HepG2 (cell line): ENCODE measurements around the gene SNCG. TPM values are rescaled to one million over a fixed set of nuclear protein-coding genes. Genes with fewer than 3 reads are reported as not detected.

Source experiments
- ATAC-seq: fragments of 200-7000 bp; cut with Tn5 transposase; 3 replicates; pipeline ENCODE4 v1.9.1; 2020; ENCODE audit warnings: mild to moderate bottlenecking, moderate library complexity
- BruUV-seq: library from RNA; stranded (reverse); fragments of 400-500 nt; replicated peaks from 2 replicates; lab custom pipeline; 2021; lab: Mats Ljungman, UMichigan
- CTCF ChIA-PET: fragments of 300-600 bp; formaldehyde crosslinking; extraction: SDS; loops from one replicate; lab custom pipeline; 2021; ENCODE audit warnings: low total read pairs, inconsistent platforms, low intra/inter-chr PET ratio; lab: Yijun Ruan, JAX
- POLR2A ChIA-PET: fragments of 350-600 bp; sonication (Branson Sonifier 250); formaldehyde crosslinking; loops from one replicate; lab custom pipeline; 2020; ENCODE audit warnings: antibody characterized with exemption, inconsistent platforms; lab: Yijun Ruan, JAX
- DNase-seq: peaks from one replicate; pipeline ENCODE4 v3.0.0-alpha.2; 2015; ENCODE audit warnings: low spot score
- FAIRE-seq: peaks from 3 replicates; lab custom pipeline; 2011; peaks lifted over from hg19 to GRCh38; lab: Jason Lieb, UNC
- H2AFZ ChIP-seq: one replicate; pipeline ENCODE4 v1.6.1; 2011; ENCODE audit warnings: low read length, inconsistent platforms
- H3K27ac ChIP-seq: fragments of 300-600 bp; 3 replicates; pipeline ENCODE4 v1.8.0; 2011; ENCODE audit warnings: mixed run types, mild to moderate bottlenecking, mixed read lengths, low read length, inconsistent platforms; ENCODE audit not compliant: insufficient read depth; ENCODE audit errors: extremely low read length
- H3K27me3 ChIP-seq, 2 experiments: fragments of 200-600 bp in 1 of 2; 2 replicates in 1 of 2; 3 replicates in 1 of 2; pipeline versions ENCODE4 v1.6.0 to v1.8.0; 2011; ENCODE audit warnings: low read length in 2 of 2, mild to moderate bottlenecking in 2 of 2, moderate library complexity in 2 of 2, inconsistent platforms in 1 of 2; ENCODE audit not compliant: insufficient read depth in 2 of 2, control insufficient read depth in 1 of 2
- H3K36me3 ChIP-seq, 2 experiments: fragments of 200-600 bp in 1 of 2; replicated peaks in 1 of 2; 2 replicates in 1 of 2; 3 replicates in 1 of 2; pipeline versions ENCODE4 v1.5.1 to v1.8.0; 2011; ENCODE audit warnings: low read length in 2 of 2, inconsistent platforms in 1 of 2; ENCODE audit not compliant: insufficient read depth in 2 of 2, control insufficient read depth in 1 of 2
- H3K4me1 ChIP-seq: 2 replicates; pipeline ENCODE4 v1.5.1; 2012; ENCODE audit warnings: low read length, inconsistent platforms; ENCODE audit not compliant: insufficient read depth
- H3K4me2 ChIP-seq: 2 replicates; pipeline ENCODE4 v1.6.0; 2011; ENCODE audit warnings: low read depth, low read length, inconsistent platforms
- H3K4me3 ChIP-seq, 3 experiments: fragments of 200-600 bp in 1 of 3; sonication (generic), shearing (Covaris generic) in 1 of 3; replicated peaks in 1 of 3; 2 replicates each; pipeline ENCODE4 v1.5.1; 2011 to 2016; ENCODE audit warnings: low read length in 3 of 3, inconsistent platforms in 2 of 3, low read depth in 2 of 3, mild to moderate bottlenecking in 2 of 3, control low read depth in 1 of 3, mixed read lengths in 1 of 3; ENCODE audit not compliant: insufficient read depth in 1 of 3
- H3K79me2 ChIP-seq: one replicate; pipeline ENCODE4 v1.6.1; 2011; ENCODE audit warnings: low read length, inconsistent platforms; ENCODE audit not compliant: insufficient read depth
- H3K9ac ChIP-seq: 2 replicates; pipeline ENCODE4 v1.6.0; 2011; ENCODE audit warnings: mild to moderate bottlenecking, low read depth, low read length, inconsistent platforms; ENCODE audit not compliant: insufficient read depth
- H3K9me3 ChIP-seq: 2 replicates; pipeline ENCODE4 v1.5.1; 2012; ENCODE audit warnings: mild to moderate bottlenecking, low read length
- H4K20me1 ChIP-seq: 2 replicates; pipeline ENCODE4 v1.6.0; 2011; ENCODE audit warnings: inconsistent platforms, mild to moderate bottlenecking, low read length, moderate library complexity; ENCODE audit not compliant: insufficient read depth
- AGO2 ChIP-seq: fragments of 200-400 bp; formaldehyde crosslinking; optimal IDR thresholded peaks from 2 replicates; pipeline ENCODE3; 2017; ENCODE audit warnings: mild to moderate bottlenecking, low read depth, low read length, moderate library complexity
- NFKBIZ ChIP-seq: IDR thresholded peaks from 2 replicates; pipeline ENCODE4 v1.6.1; 2018; ENCODE audit warnings: missing genetic modification reagents, missing compliant biosample characterization
- TARDBP ChIP-seq: sonication (generic); formaldehyde crosslinking; IDR thresholded peaks from 2 replicates; pipeline ENCODE4 v1.8.0; 2022; ENCODE audit warnings: mild to moderate bottlenecking, missing genetic modification reagents
- ZFP41 ChIP-seq: sonication (generic); formaldehyde crosslinking; IDR thresholded peaks from 2 replicates; pipeline ENCODE4 v1.4.0; 2020; ENCODE audit warnings: mild to moderate bottlenecking, missing genetic modification reagents, borderline replicate concordance
- ZNF383 ChIP-seq: sonication (generic); formaldehyde crosslinking; IDR thresholded peaks from 2 replicates; pipeline ENCODE4 v1.4.0; 2020; ENCODE audit warnings: missing genetic modification reagents, mild to moderate bottlenecking, borderline replicate concordance
- ZNF468 ChIP-seq: sonication (generic); formaldehyde crosslinking; IDR thresholded peaks from 2 replicates; pipeline ENCODE4 v1.8.0; 2022; ENCODE audit warnings: mild to moderate bottlenecking, moderate library complexity, missing genetic modification reagents
- WGBS: methylation state at CpG from one replicate; pipeline ENCODE4 v1.1.6; 2017; ENCODE audit warnings: low lambda C conversion rate; 5-methylcytosine and 5-hydroxymethylcytosine counted together
- in situ Hi-C: cut with HindIII; loops from 2 replicates; pipeline ENCODE4 v1.10.0; 2017; ENCODE audit warnings: low pct_unique_long_range_greater_than_20kb; ENCODE audit not compliant: extremely low pct_ligation_motif_present
- intact Hi-C: fragments of 100-400 bp; cut with micrococcal nuclease; formaldehyde crosslinking; loops from one replicate; pipeline ENCODE4 v1.10.0; 2022; ENCODE audit not compliant: unreplicated experiment
- polyA plus RNA-seq, 8 experiments: library from polyadenylated mRNA; depleted of rRNA in 3 of 8; stranded (reverse) in 7 of 8; unstranded in 1 of 8; fragments of >200 nt; fragmentation: Illumina TruSeq in 4 of 8; extraction: Trizol in 4 of 8; gene quantifications; 2 replicates each; pipeline versions ENCODE4 v1.2.1 to v1.2.3, GENCODE V29; 2011 to 2016; ENCODE audit warnings: low read depth in 4 of 8, missing spikeins in 1 of 8, mixed read lengths in 1 of 8; ENCODE audit not compliant: insufficient read depth in 1 of 8
- total RNA-seq, 5 experiments: library from RNA; depleted of rRNA; stranded (reverse); fragments of >200 nt; fragmentation: Illumina TruSeq; extraction: Trizol; gene quantifications; 2 replicates each; pipeline ENCODE4 v1.2.3, GENCODE V29; 2016; ENCODE audit warnings: low read depth in 1 of 5
- TF ChIP-seq, protein P1 (sequence below): sonication (generic); formaldehyde crosslinking; IDR thresholded peaks from 2 replicates; pipeline ENCODE4 v1.4.0; 2020; ENCODE audit warnings: mild to moderate bottlenecking, missing genetic modification reagents, borderline replicate concordance
- TF ChIP-seq, protein P2 (sequence below): conservative IDR thresholded peaks from 2 replicates; pipeline ENCODE4 v1.6.1; 2018; ENCODE audit warnings: missing genetic modification reagents
- TF ChIP-seq, protein P3 (sequence below): sonication (generic); formaldehyde crosslinking; IDR thresholded peaks from 2 replicates; pipeline ENCODE4 v1.4.0; 2020; ENCODE audit warnings: missing genetic modification reagents, low read depth, mild to moderate bottlenecking, borderline replicate concordance
- TF ChIP-seq, protein P4 (sequence below): IDR thresholded peaks from 2 replicates; pipeline ENCODE4 v1.6.1; 2016; ENCODE audit warnings: missing biosample characterization, missing genetic modification reagents, low read depth
- TF ChIP-seq, protein P5 (sequence below): sonication (generic); formaldehyde crosslinking; IDR thresholded peaks from 2 replicates; pipeline ENCODE4 v1.5.1; 2020; ENCODE audit warnings: mild to moderate bottlenecking, missing genetic modification reagents, moderate library complexity
- TF ChIP-seq, protein P6 (sequence below): sonication (generic); formaldehyde crosslinking; IDR thresholded peaks from 2 replicates; pipeline ENCODE4 v1.4.0; 2020; ENCODE audit warnings: missing genetic modification reagents

Gene SNCG
- total and polyA plus RNA-seq, 2 of the 13 experiments (the other 11 are each of a cell fraction or from before 2014, with no cell fraction given): 0.22 to 0.91 TPM

DNA sequence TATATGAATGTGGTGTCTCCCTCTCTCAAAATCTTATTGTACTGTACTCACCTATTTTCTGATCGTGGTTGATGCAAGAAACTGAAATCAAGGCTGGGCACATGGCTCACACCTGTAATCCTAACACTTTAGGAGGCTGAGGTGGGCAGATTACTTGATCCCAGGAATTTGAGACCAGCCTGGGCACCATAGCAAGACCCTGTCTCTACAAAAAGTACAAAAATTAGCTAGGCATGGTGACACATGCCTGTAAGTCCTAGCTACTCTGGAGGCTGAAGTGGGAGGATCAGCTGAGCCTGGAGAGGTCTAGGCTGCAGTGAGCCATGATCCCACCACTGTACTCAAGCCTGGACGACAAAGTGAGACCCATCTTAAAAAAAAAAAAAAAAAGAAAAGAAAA is 17.0 kb upstream of the SNCG start (continued):
- TF ChIP-seq, protein P1, sequence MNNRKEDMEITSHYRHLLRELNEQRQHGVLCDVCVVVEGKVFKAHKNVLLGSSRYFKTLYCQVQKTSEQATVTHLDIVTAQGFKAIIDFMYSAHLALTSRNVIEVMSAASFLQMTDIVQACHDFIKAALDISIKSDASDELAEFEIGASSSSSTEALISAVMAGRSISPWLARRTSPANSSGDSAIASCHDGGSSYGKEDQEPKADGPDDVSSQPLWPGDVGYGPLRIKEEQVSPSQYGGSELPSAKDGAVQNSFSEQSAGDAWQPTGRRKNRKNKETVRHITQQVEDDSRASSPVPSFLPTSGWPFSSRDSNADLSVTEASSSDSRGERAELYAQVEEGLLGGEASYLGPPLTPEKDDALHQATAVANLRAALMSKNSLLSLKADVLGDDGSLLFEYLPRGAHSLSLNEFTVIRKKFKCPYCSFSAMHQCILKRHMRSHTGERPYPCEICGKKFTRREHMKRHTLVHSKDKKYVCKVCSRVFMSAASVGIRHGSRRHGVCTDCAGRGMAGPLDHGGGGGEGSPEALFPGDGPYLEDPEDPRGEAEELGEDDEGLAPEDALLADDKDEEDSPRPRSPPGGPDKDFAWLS (CRISPR knock-in tag): no peak
- TF ChIP-seq, protein P2, sequence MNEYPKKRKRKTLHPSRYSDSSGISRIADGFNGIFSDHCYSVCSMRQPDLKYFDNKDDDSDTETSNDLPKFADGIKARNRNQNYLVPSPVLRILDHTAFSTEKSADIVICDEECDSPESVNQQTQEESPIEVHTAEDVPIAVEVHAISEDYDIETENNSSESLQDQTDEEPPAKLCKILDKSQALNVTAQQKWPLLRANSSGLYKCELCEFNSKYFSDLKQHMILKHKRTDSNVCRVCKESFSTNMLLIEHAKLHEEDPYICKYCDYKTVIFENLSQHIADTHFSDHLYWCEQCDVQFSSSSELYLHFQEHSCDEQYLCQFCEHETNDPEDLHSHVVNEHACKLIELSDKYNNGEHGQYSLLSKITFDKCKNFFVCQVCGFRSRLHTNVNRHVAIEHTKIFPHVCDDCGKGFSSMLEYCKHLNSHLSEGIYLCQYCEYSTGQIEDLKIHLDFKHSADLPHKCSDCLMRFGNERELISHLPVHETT (CRISPR knock-in tag): no peak

DNA sequence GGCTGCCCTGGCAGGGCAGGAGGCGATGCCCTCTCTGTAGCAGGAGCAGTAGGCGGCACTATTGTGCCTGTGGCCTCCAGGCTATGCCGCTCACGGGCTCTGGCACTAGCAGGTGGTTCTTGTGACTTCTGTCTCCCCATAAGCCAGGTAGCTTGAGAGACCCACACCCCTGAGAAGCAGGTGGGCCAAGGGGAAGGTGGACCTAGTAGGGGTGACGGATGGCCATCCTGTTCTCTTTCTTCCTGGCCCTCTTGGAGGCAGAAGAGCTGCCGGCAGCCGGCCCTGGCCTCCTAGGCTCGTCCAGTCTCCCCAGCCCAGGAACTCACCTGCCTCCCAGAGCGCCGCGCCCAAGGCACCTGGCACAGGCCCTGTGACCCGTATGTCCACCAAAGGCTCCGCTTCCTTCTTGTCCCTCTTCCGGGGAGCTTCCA is 16.4 kb upstream of the SNCG start:
- FAIRE-seq: no peak
- CTCF ChIA-PET: no interaction called here
- BruUV-seq: no TSS peak
- H2AFZ ChIP-seq: no peak overlapping the region
- no peaks in the 10 kb centered on the region for H3K79me2 ChIP-seq
- no peaks in the 10 kb centered on the region for H3K36me3 ChIP-seq
- 76% methylated on average over 6 of the region's 14 CpGs for WGBS
- H3K9ac ChIP-seq: no peak overlapping the region
- DNase-seq: no peak
- no peak overlapping the region for H3K4me3 ChIP-seq
- no peaks in the 10 kb centered on the region for H4K20me1 ChIP-seq
- no peak overlapping the region for H3K4me2 ChIP-seq
- no peak overlapping the region for H3K27ac ChIP-seq
- in situ Hi-C loops: no loop called here
- peaks cover 34% of the 10 kb centered on the region for H3K4me1 ChIP-seq
- H3K9me3 ChIP-seq: no peaks in the 10 kb centered on the region
- ATAC-seq: no peak
- peaks cover 5 to 24% of the 10 kb centered on the region in 2 experiments; a peak in 3 of 5 replicates for H3K27me3 ChIP-seq
- intact Hi-C loops: no loop called here
- POLR2A ChIA-PET: no interaction called here
- TF ChIP-seq NFKBIZ (CRISPR knock-in tag) (no peak), AGO2 (no peak), ZFP41 (CRISPR knock-in tag) (no peak), ZNF383 (CRISPR knock-in tag) (no peak), ZNF468 (CRISPR knock-in tag) (no peak), TARDBP (CRISPR knock-in tag) (no peak)
- TF ChIP-seq, protein P3, sequence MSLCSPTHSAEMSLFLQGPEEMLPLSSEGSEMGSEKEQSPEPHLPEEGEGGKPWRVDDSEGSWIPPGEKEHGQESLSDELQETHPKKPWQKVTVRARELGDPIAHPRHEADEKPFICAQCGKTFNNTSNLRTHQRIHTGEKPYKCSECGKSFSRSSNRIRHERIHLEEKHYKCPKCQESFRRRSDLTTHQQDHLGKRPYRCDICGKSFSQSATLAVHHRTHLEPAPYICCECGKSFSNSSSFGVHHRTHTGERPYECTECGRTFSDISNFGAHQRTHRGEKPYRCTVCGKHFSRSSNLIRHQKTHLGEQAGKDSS: no peak
- TF ChIP-seq, protein P4, sequence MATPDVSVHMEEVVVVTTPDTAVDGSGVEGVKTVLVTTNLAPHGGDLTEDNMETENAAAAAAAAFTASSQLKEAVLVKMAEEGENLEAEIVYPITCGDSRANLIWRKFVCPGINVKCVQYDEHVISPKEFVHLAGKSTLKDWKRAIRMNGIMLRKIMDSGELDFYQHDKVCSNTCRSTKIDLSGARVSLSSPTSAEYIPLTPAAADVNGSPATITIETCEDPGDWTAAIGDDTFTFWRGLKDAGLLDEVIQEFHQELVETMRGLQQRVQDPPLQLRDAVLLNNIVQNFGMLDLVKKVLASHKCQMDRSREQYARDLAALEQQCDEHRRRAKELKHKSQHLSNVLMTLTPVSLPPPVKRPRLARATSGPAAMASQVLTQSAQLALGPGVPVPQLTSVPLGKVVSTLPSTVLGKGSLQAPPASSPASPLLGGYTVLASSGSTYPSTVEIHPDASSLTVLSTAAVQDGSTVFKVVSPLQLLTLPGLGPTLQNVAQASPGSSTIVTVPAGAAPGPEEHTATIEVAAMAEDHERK (CRISPR knock-in tag): no peak
- TF ChIP-seq, protein P5, sequence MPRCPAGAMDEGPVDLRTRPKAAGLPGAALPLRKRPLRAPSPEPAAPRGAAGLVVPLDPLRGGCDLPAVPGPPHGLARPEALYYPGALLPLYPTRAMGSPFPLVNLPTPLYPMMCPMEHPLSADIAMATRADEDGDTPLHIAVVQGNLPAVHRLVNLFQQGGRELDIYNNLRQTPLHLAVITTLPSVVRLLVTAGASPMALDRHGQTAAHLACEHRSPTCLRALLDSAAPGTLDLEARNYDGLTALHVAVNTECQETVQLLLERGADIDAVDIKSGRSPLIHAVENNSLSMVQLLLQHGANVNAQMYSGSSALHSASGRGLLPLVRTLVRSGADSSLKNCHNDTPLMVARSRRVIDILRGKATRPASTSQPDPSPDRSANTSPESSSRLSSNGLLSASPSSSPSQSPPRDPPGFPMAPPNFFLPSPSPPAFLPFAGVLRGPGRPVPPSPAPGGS (CRISPR knock-in tag): no peak
- TF ChIP-seq, protein P6, sequence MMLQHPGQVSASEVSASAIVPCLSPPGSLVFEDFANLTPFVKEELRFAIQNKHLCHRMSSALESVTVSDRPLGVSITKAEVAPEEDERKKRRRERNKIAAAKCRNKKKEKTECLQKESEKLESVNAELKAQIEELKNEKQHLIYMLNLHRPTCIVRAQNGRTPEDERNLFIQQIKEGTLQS: no peak
